Activated CD4-positive, alpha-beta T cell treated with anti-CD3 and anti-CD28 coated beads, Interleukin-2, amount 10 ng/mL, durations not matched to agents 7 days and 5 days (primary cell): ENCODE data around the gene NRDC. TPM values are rescaled to one million over a fixed set of nuclear protein-coding genes. Genes with fewer than 3 reads are reported as not detected.
A peak's percentile ranks its signal among the peaks of the same experiment; 100 is the strongest.

Source experiments
- CTCF ChIA-PET: fragments of 350-600 bp; sonication (Branson Sonifier 250); formaldehyde crosslinking; loops from one replicate; lab custom pipeline; 2021; ENCODE audit warnings: antibody characterized with exemption; lab: Charles Lee
- POLR2A ChIA-PET: fragments of 350-600 bp; sonication (Branson Sonifier 250); formaldehyde crosslinking; loops from one replicate; lab custom pipeline; 2021; ENCODE audit warnings: antibody characterized with exemption; lab: Charles Lee
- DNase-seq: peaks from one replicate; pipeline ENCODE4 v3.0.0-alpha.2; 2020
- H3K27ac Mint-ChIP-seq: one replicate; pipeline ENCODE4 v1.8.0; 2021; ENCODE audit warnings: mild to moderate bottlenecking, moderate library complexity, mixed read lengths
- H3K27me3 Mint-ChIP-seq: one replicate; pipeline ENCODE4 v1.8.0; 2021; ENCODE audit warnings: mixed read lengths
- H3K36me3 Mint-ChIP-seq: one replicate; pipeline ENCODE4 v1.8.0; 2021; ENCODE audit warnings: low read depth, mixed read lengths
- H3K4me1 Mint-ChIP-seq: one replicate; pipeline ENCODE4 v1.8.0; 2021; ENCODE audit warnings: mixed read lengths
- H3K4me3 Mint-ChIP-seq: one replicate; pipeline ENCODE4 v1.8.0; 2021; ENCODE audit warnings: mild to moderate bottlenecking, moderate library complexity, mixed read lengths
- H3K9me3 Mint-ChIP-seq: one replicate; pipeline ENCODE4 v1.8.0; 2021; ENCODE audit warnings: mixed read lengths
- total RNA-seq, 2 experiments: library from RNA; stranded (reverse); gene quantifications; one replicate each; pipeline ENCODE4 v1.2.3, GENCODE V29; 2021

Gene NRDC
- total RNA-seq, 2 experiments from 2014 or later: 168 to 188 TPM

DNA sequence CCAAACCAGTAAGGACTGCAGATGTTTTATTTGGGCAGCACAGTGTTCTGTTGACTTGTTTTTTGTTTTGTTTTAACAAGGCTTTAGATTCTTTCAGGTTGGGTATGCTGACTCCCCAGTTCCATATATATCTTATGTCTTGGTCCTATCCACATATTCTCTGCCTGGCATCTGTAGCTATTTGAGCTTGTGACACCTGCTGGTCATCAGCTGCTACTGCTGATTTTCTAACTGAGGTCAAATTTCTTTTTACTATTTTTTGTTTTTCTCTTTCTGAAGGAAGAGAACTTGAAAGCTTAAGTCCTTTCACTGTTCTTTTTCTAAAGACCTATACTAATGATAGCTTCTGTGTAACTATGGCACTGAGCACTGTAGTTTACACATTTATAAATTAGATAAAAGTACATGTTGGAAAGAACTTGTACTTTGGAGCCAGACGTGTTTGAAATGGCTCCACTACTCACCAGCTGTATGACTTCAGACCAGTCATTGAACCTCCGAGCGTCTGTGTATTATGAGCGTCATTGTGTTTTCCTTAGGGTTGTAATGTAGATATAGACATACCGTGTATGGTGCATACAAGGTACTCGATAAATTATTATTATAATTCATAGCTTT, 109.4 kb downstream of the NRDC start:
- Mint-ChIP-seq H3K36me3 (peaks cover 22% of the 10 kb centered on the region), H3K27ac (no peak overlapping the region), H3K9me3 (no peaks in the 10 kb centered on the region), H3K4me3 (no peak overlapping the region), H3K4me1 (peaks cover 5% of the 10 kb centered on the region), H3K27me3 (no peaks in the 10 kb centered on the region)
- ChIA-PET POLR2A (interaction anchor here (0.6 kb wide), 2 partner anchors 103 to 246 kb away, joined by 3 to 10 read pairs; no protein-coding TSS in a partner anchor), CTCF (interaction anchor here (1.0 to 2.1 kb wide), 11 partner anchors 13 to 475 kb away, joined by 3 to 7 read pairs (median 3); no protein-coding TSS in a partner anchor)
- DNase-seq: peak; percentile 38

DNA sequence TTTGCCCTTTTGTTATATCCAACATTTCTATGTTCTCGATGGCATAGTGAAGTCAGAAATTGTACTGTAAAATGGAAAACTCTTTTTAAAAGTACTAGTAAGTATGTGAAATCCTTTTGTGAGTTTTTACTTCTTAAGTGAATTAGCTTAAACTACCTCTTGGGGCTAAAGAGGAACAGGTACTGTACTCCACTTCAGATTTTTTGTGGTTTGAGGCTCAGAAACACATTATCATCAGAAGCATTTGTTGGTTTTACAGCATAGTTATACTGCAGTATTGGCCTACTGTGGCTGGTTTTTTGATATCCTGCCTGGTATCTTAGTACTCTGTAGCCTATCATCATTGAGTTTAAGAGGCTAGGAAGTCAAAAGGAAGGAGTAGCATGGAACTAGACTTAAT, 117.2 kb downstream of the NRDC start:
- H3K36me3 Mint-ChIP-seq: peaks cover 18% of the 10 kb centered on the region
- no peaks in the 10 kb centered on the region for H3K27me3 Mint-ChIP-seq

DNA sequence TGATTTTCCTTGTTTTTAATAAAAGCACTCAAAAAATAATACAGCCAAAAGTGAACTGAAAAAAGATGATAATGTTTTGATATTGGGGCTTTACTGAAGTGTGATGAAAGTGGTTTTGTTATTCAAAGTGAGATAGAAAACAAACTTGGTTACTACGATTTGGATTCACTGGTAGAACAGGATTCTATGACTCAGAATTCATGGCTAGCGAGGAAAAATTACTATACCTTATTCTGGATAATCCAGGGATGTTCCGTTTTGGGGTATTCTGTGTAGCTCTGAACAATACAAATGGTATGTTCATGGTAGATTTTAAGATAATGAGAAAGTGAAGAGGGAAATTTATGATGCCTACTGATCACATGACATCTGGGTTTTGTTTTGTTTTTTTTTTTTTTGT, 117.7 kb downstream of the NRDC start:
- peak overlapping the region; percentile 1 for H3K27ac Mint-ChIP-seq
- CTCF ChIA-PET: no interaction called here

More for the DNA sequence above, 117.2 kb downstream of the NRDC start:
- CTCF ChIA-PET: no interaction called here
- Mint-ChIP-seq H3K27ac (no peak overlapping the region), H3K9me3 (no peaks in the 10 kb centered on the region), H3K4me1 (peaks cover 7% of the 10 kb centered on the region), H3K4me3 (no peak overlapping the region)
- POLR2A ChIA-PET: no interaction called here
- DNase-seq: no peak

DNA sequence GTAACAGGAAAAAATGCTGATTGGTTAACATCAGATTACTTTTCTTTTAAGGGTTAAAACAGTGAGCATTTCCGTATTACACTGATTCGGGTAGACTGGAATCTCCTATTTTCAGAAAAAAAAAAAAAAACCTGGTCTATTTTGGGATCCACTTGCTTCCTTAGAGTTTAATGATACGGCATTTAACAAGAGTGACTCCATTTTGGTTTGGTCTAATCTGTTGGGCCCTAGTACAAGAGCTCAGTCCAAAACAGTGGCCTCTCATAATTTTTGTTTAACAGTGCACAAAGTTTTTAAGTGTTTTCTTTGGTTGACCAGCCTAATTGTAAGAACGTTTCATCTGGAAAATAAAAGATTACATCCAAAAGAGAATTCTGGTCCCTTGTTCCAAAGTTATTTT, 120.2 kb downstream of the NRDC start:
- Mint-ChIP-seq H3K27me3 (no peaks in the 10 kb centered on the region), H3K4me3 (no peak overlapping the region), H3K9me3 (no peaks in the 10 kb centered on the region), H3K36me3 (peaks cover 23% of the 10 kb centered on the region), H3K27ac (no peak overlapping the region), H3K4me1 (peaks cover 17% of the 10 kb centered on the region)
- DNase-seq: no peak
- POLR2A ChIA-PET: no interaction called here
- CTCF ChIA-PET: interaction anchor here (0.6 to 1.0 kb wide), 4 partner anchors 45 to 1577 kb away, joined by 3 to 4 read pairs (median 4); no protein-coding TSS in a partner anchor

More for the DNA sequence above, 117.7 kb downstream of the NRDC start:
- no peaks in the 10 kb centered on the region for H3K27me3 Mint-ChIP-seq
- peaks cover 19% of the 10 kb centered on the region for H3K36me3 Mint-ChIP-seq
- peaks cover 7% of the 10 kb centered on the region for H3K4me1 Mint-ChIP-seq
- POLR2A ChIA-PET: no interaction called here
- H3K4me3 Mint-ChIP-seq: no peak overlapping the region
- no peak for DNase-seq
- H3K9me3 Mint-ChIP-seq: no peaks in the 10 kb centered on the region

DNA sequence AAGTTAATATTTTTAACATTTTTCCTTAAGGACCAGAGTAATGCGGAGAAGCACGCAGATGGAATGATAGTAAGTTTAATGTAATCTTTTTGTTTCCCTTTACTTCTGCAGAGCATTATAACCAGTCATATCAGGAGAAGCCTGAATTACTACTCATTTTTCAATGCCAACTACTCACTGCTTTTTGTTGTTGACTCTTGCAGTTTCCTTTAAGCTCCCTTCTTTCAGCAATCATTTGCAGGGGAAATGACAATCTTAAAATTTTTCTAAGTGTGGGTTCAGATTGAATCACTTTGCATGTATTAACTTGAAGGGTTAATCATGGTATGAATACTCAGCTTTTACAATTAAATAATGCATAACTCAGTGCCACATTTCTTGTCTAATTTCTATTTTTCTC, 122.2 kb downstream of the NRDC start:
- Mint-ChIP-seq H3K4me1 (peaks cover 15% of the 10 kb centered on the region), H3K36me3 (peaks cover 25% of the 10 kb centered on the region), H3K4me3 (no peak overlapping the region), H3K27ac (no peak overlapping the region), H3K27me3 (no peaks in the 10 kb centered on the region), H3K9me3 (no peaks in the 10 kb centered on the region)
- ChIA-PET POLR2A (no interaction called here), CTCF (interaction anchor here (1.7 kb wide), 1 partner anchor 12 kb away, joined by 5 read pairs; no protein-coding TSS in a partner anchor)
- DNase-seq: no peak

DNA sequence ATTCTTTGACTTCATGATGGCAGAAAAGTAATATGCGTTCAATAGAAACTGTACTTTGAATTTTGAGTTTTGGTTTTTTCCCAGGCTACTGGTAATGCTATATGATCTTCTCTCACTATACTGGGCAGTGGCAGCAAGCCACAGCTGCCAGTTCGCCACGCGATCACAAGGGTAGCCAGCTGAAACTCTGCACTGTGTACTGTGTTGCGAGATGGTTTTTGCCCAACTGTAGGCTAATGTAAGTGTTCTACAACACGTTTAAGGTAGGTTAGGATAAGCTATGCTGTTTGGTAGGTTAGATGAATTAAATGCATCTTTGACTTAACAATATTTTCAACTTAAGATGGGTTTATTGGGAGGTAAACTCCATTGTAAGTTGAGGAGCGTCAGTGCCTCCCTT, 123.1 kb downstream of the NRDC start:
- Mint-ChIP-seq H3K36me3 (peaks cover 24% of the 10 kb centered on the region), H3K4me1 (peaks cover 11% of the 10 kb centered on the region), H3K27me3 (no peaks in the 10 kb centered on the region), H3K27ac (no peak overlapping the region), H3K9me3 (no peaks in the 10 kb centered on the region), H3K4me3 (no peak overlapping the region)
- ChIA-PET POLR2A (no interaction called here), CTCF (interaction anchor here (1.3 to 1.7 kb wide), 2 partner anchors 11 to 13 kb away, joined by 3 to 5 read pairs; no protein-coding TSS in a partner anchor)
- DNase-seq: no peak

DNA sequence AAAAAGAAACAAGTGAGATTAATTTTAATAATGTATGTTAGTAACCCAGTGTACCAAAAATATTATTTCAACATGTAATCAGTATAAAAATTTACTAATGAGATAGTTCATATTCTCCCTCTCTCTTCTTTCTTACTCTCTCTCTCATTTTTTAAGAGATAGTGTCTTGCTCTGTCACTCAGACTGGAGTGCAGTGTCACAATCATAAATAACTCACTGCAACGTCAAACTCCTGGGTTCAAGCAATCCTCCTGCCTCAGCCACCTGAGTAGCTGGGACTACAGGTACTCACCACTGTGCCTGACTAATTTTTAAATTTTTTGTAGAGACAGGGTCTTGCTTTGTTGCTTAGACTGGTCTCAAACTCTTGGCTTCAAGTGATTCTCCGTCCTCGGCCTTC, 123.9 kb downstream of the NRDC start:
- peaks cover 10% of the 10 kb centered on the region for H3K4me1 Mint-ChIP-seq
- H3K4me3 Mint-ChIP-seq: no peak overlapping the region
- no peaks in the 10 kb centered on the region for H3K27me3 Mint-ChIP-seq
- no peak overlapping the region for H3K27ac Mint-ChIP-seq
- H3K9me3 Mint-ChIP-seq: no peaks in the 10 kb centered on the region
- DNase-seq: no peak
- peaks cover 24% of the 10 kb centered on the region for H3K36me3 Mint-ChIP-seq
- ChIA-PET POLR2A (no interaction called here), CTCF (interaction anchor here (1.3 kb wide), 1 partner anchor 12 kb away, joined by 3 read pairs; no protein-coding TSS in a partner anchor)

DNA sequence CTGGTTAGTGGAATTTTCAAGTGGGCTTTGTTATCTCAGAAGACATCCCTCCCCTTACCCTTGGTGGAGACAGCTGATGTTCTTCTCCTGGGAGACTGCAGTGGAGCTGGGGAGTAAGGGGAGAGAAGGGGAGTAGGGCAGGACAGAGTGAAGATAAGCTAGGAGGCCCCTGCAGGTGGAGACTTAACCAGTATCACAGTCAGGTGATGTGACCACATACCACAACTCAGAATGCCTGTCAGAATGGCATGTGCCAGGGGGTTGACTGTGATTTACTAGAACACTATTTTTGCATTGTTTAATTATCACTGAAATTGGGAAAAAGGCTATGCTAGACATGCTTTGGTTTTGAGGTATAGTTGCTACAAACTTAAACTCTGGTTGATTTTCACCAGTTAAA, 124.6 kb downstream of the NRDC start:
- CTCF ChIA-PET: interaction anchor here (1.3 kb wide), 1 partner anchor 13 kb away, joined by 3 read pairs; no protein-coding TSS in a partner anchor
- POLR2A ChIA-PET: no interaction called here
- Mint-ChIP-seq H3K9me3 (no peaks in the 10 kb centered on the region), H3K36me3 (peaks cover 26% of the 10 kb centered on the region), H3K4me3 (no peak overlapping the region), H3K4me1 (peaks cover 10% of the 10 kb centered on the region), H3K27me3 (no peaks in the 10 kb centered on the region), H3K27ac (no peak overlapping the region)
- peak; percentile 17 for DNase-seq

DNA sequence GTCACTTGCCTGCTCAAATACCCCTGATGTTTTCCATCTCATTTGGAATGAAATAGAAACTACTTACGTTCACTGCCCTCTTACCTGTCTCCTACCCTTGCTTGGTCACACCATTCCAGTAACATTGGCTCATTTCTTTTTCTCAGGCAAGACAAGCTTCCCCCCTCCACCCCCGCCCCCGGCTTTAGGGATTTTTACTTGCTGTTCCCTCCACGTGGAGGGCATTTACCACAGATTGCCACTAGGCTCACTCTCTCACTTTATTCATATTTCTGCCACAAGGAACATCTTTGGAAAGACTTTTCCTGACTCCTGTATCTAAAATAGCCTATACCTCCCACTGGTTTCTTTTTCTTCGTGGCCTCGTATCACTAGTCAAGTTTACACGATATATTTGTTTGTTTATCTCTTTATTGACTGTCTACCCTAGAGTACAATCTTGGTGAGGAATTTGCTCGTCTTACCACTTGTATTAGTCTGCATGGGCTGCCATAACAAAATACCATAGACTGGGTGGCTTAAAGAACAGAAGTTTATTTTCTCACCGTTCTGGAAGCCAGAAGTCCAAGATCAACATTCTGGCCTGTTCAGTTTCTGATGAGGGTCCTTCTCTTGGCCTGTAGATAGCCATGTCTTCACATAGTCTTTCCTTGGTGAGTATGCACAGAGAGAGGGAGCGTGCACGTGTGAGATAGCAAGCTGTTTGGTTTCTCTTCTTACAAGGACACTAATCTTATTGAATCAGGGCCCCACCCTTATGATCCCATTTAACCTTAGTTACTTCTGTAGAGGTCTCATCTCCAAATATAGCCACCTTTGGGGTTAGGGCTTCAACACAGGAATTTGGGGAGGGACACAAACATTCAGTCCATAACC, 126.2 kb downstream of the NRDC start:
- CTCF ChIA-PET: interaction anchor here (3.1 kb wide), 1 partner anchor 11 kb away, joined by 8 read pairs; no protein-coding TSS in a partner anchor
- H3K4me1 Mint-ChIP-seq: peaks cover 10% of the 10 kb centered on the region

DNA sequence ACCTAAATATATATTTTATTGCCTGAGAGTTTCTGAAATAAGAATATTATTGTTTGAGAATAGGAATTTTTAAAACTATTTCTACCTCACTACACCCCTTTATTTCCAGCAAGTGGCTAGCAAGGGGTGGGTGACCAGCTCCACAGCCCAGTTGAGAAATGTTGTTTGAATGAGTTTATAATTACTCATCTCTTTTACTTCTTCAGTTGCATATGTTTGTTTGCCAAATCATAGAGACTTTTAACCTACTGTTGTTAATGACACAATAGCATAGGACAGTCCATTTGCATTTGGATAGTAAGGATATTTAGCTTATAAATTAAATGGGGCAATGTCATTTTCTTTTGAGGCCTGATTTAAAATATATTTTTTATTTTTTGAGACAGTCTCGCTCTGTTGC, 127.8 kb downstream of the NRDC start:
- CTCF ChIA-PET: interaction anchor here (0.5 to 3.1 kb wide), 3 partner anchors 12 to 73 kb away, joined by 3 to 8 read pairs (median 4); no protein-coding TSS in a partner anchor

More for the DNA sequence above, 126.2 kb downstream of the NRDC start:
- H3K9me3 Mint-ChIP-seq: no peaks in the 10 kb centered on the region
- no peak overlapping the region for H3K27ac Mint-ChIP-seq
- POLR2A ChIA-PET: no interaction called here
- H3K27me3 Mint-ChIP-seq: no peaks in the 10 kb centered on the region
- peaks cover 26% of the 10 kb centered on the region for H3K36me3 Mint-ChIP-seq
- no peak overlapping the region for H3K4me3 Mint-ChIP-seq
- no peak for DNase-seq

DNA sequence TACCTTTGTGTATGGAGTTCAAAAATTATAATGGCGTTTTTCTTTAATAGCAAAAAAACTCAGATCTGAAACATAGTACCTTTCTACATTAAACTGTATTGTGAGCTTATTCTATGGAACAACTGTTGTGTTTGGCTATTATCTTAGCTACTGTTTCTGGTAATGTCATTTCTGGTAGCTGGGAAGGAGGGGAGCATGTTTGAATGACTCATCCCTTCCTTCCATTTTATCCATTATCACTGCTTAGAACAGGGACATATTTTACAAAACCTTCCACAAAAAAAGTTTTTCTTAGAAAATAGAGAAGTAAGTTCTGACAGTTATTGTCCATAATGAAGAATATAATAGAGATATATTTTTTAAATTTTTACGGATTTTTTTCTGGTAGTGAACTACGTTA, 128.3 kb downstream of the NRDC start:
- Mint-ChIP-seq H3K27ac (no peak overlapping the region), H3K36me3 (peaks cover 21% of the 10 kb centered on the region)

More for the DNA sequence above, 127.8 kb downstream of the NRDC start:
- H3K27me3 Mint-ChIP-seq: no peaks in the 10 kb centered on the region
- H3K4me3 Mint-ChIP-seq: no peak overlapping the region
- H3K9me3 Mint-ChIP-seq: no peaks in the 10 kb centered on the region
- POLR2A ChIA-PET: no interaction called here
- H3K4me1 Mint-ChIP-seq: peaks cover 10% of the 10 kb centered on the region
- H3K36me3 Mint-ChIP-seq: peaks cover 22% of the 10 kb centered on the region
- DNase-seq: no peak
- no peak overlapping the region for H3K27ac Mint-ChIP-seq

DNA sequence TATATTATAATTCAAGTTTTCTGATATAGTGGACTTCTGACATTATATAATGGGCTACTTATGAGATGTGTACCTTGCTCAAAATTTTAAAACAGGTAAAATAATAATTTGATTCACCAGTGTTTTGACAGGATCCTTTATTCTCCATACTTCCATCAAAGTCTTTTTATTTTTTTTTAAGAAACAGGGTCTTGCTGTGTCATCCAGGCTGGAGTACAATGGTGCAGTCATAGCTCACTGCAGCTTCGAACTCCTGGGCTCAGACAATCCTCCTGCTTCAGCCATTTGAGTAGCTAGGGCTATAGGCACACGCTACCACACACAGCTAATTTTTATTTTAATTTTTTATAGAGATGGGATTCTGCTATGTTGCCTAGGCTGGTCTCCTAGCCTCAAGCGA, 129.4 kb downstream of the NRDC start:
- no peak for DNase-seq
- no peak overlapping the region for H3K4me3 Mint-ChIP-seq
- H3K27ac Mint-ChIP-seq: no peak overlapping the region
- H3K4me1 Mint-ChIP-seq: peaks cover 12% of the 10 kb centered on the region
- ChIA-PET CTCF (no interaction called here), POLR2A (no interaction called here)
- no peaks in the 10 kb centered on the region for H3K9me3 Mint-ChIP-seq
- peaks cover 19% of the 10 kb centered on the region for H3K36me3 Mint-ChIP-seq
- H3K27me3 Mint-ChIP-seq: no peaks in the 10 kb centered on the region

More for the DNA sequence above, 128.3 kb downstream of the NRDC start:
- POLR2A ChIA-PET: no interaction called here
- H3K4me3 Mint-ChIP-seq: no peak overlapping the region
- no peak for DNase-seq
- CTCF ChIA-PET: interaction anchor here (0.5 to 0.8 kb wide), 2 partner anchors 17 to 73 kb away, joined by 3 to 4 read pairs; no protein-coding TSS in a partner anchor
- no peaks in the 10 kb centered on the region for H3K27me3 Mint-ChIP-seq
- no peaks in the 10 kb centered on the region for H3K9me3 Mint-ChIP-seq
- H3K4me1 Mint-ChIP-seq: peaks cover 10% of the 10 kb centered on the region

DNA sequence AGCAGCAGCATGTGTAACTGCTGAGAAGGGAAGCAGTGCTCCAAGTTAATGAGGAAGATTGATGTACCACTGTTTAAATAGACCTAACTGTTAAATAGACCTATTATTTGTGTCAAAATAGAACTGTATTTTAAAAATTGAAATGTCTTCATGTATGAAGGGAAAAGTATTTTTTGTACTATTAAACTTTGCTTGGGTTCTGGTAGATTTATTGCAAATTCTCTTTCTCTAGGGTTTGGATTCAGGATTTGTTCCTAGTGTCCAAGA, 133.3 kb downstream of the NRDC start:
- ChIA-PET CTCF (no interaction called here), POLR2A (interaction anchor here (0.7 kb wide), 1 partner anchor 81 kb away, joined by 4 read pairs; no protein-coding TSS in a partner anchor)
- no peak for DNase-seq
- Mint-ChIP-seq H3K27ac (no peak overlapping the region), H3K4me1 (peaks cover 8% of the 10 kb centered on the region), H3K36me3 (peaks cover 15% of the 10 kb centered on the region), H3K27me3 (no peaks in the 10 kb centered on the region), H3K4me3 (no peak overlapping the region), H3K9me3 (no peaks in the 10 kb centered on the region)
